Right ventricle myocardium superior (tissue), 1 donor: ENCODE results near the gene IRX2. TPM values are rescaled to one million over a fixed set of nuclear protein-coding genes. Genes with fewer than 3 reads are reported as not detected.

ENCODE experiments used
- ATAC-seq: fragments of 200-7000 bp; cut with Tn5 transposase; one replicate; pipeline ENCODE4 v1.9.1; 2020; ENCODE audit warnings: mild to moderate bottlenecking; ENCODE audit not compliant: poor library complexity
- DNase-seq: peaks from one replicate; pipeline ENCODE4 v3.0.0-alpha.2; 2020
- intact Hi-C: fragments of 100-400 bp; cut with DNase I; formaldehyde crosslinking; loops from one replicate; pipeline ENCODE4 v1.11.2; 2022
- total RNA-seq: library from RNA; stranded (reverse); fragmentation: NEBNext Ultra II Directional; extraction: Animal tissue kit (Norgen Biotek cat#: 25700); gene quantifications from one replicate; pipeline ENCODE4 v1.2.1, GENCODE V29; 2021
- donor health status: DM: no; HTN: yes; CAD: no; lungs with severe emphysema.

IRX2 gene
- total RNA-seq, 1 donor from 2014 or later = 5.6 TPM

- intact Hi-C loops = no loop called here
- no peak for DNase-seq
- ATAC-seq = no peak
Observed at GRCh38 chr5:2746561-2747032, 4.9 kb downstream of the IRX2 start.

GRCh38 chr5:2744485-2744884 lies 7.0 kb downstream of the IRX2 start:
- DNase-seq (no peak), ATAC-seq (peak; percentile 60)
- intact Hi-C loops = no loop called here

- ATAC-seq (no peak), DNase-seq (no peak)
- intact Hi-C loops = no loop called here
Observed at GRCh38 chr5:2742921-2743679, 8.4 kb downstream of the IRX2 start.

GRCh38 chr5:2741956-2742355 lies 9.5 kb downstream of the IRX2 start:
- DNase-seq (no peak), ATAC-seq (no peak)
- intact Hi-C loops = no loop called here

- intact Hi-C loops = no loop called here
- ATAC-seq = no peak
Observed at GRCh38 chr5:2740876-2741555, 10.5 kb downstream of the IRX2 start.

GRCh38 chr5:2740051-2740875 lies 11.2 kb downstream of the IRX2 start:
- ATAC-seq (no peak), DNase-seq (no peak)
- intact Hi-C loops = no loop called here

More at GRCh38 chr5:2740876-2741555, 10.5 kb downstream of the IRX2 start:
- DNase-seq = no peak

GRCh38 chr5:2739360-2740050 lies 12.0 kb downstream of the IRX2 start:
- no peak for DNase-seq
- intact Hi-C loops = no loop called here

GRCh38 chr5:2738700-2739359 lies 12.6 kb downstream of the IRX2 start:
- DNase-seq (no peak), ATAC-seq (no peak)
- intact Hi-C loops = no loop called here

More at GRCh38 chr5:2739360-2740050, 12.0 kb downstream of the IRX2 start:
- ATAC-seq = peak; percentile 75

- ATAC-seq = no peak
- intact Hi-C loops = no loop called here
- DNase-seq = no peak
Observed at GRCh38 chr5:2738156-2738699, 13.2 kb downstream of the IRX2 start.

GRCh38 chr5:2737273-2738155 lies 14.0 kb downstream of the IRX2 start:
- intact Hi-C loops = no loop called here
- DNase-seq (no peak), ATAC-seq (no peak)

GRCh38 chr5:2736872-2737271 lies 14.6 kb downstream of the IRX2 start:
- DNase-seq (no peak), ATAC-seq (no peak)
- intact Hi-C loops = no loop called here

- DNase-seq (no peak), ATAC-seq (no peak)
- intact Hi-C loops = no loop called here
Observed at GRCh38 chr5:2735996-2736395, 15.5 kb downstream of the IRX2 start.

GRCh38 chr5:2732850-2733249 lies 18.6 kb downstream of the IRX2 start:
- no peak for ATAC-seq
- intact Hi-C loops = no loop called here
- DNase-seq = no peak

- ATAC-seq (no peak), DNase-seq (no peak)
- intact Hi-C loops = no loop called here
Observed at GRCh38 chr5:2732004-2732403, 19.5 kb downstream of the IRX2 start.

GRCh38 chr5:2729189-2729588 lies 22.3 kb downstream of the IRX2 start:
- ATAC-seq (peak; percentile 31), DNase-seq (no peak)
- intact Hi-C loops = no loop called here

- intact Hi-C loops = no loop called here
- ATAC-seq (no peak), DNase-seq (no peak)
Observed at GRCh38 chr5:2727550-2727949, 23.9 kb downstream of the IRX2 start.
